Ascending aorta (tissue), 2 donors: ENCODE data around the gene DNAJC11. TPM values are rescaled to one million over a fixed set of nuclear protein-coding genes. Genes with fewer than 3 reads are reported as not detected.
A peak's percentile ranks its signal among the peaks of the same experiment; 100 is the strongest.

Experiments used
- DNase-seq, 2 donors: peaks; one replicate each; pipeline ENCODE4 v3.0.0-alpha.2; 2019; ENCODE audit warnings: low spot score in 2 of 2
- H3K27ac ChIP-seq, 2 donors: fragments of 200-600 bp; sonication (generic); one replicate each; pipeline ENCODE4 v1.5.1; 2016 to 2017; ENCODE audit warnings: mild to moderate bottlenecking in 1 of 2
- H3K27me3 ChIP-seq: fragments of 200-600 bp; sonication (generic); one replicate; pipeline ENCODE4 v1.5.1; 2017
- H3K36me3 ChIP-seq, 2 donors: fragments of 200-600 bp; sonication (generic); one replicate each; pipeline ENCODE4 v1.5.1; 2016
- H3K4me1 ChIP-seq, 2 donors: fragments of 200-600 bp; sonication (generic); one replicate each; pipeline ENCODE4 v1.5.1; 2016 to 2017; ENCODE audit warnings: mild to moderate bottlenecking in 1 of 2
- H3K4me3 ChIP-seq, 2 donors: fragments of 200-600 bp; sonication (generic); one replicate each; pipeline ENCODE4 v1.5.1; 2016 to 2017; ENCODE audit warnings: mild to moderate bottlenecking in 1 of 2
- H3K9me3 ChIP-seq, 2 donors: fragments of 200-600 bp; sonication (generic); one replicate each; pipeline ENCODE4 v1.5.1; 2016
- intact Hi-C: fragments of 100-400 bp; cut with DNase I; formaldehyde crosslinking; loops from one replicate; pipeline ENCODE4 v1.15.1; 2023
- total RNA-seq: library from RNA; depleted of rRNA; stranded (reverse); fragments of >200 nt; gene quantifications from one replicate; pipeline ENCODE4 v1.1.0, GENCODE V29; 2016
- TF ChIP-seq, protein P1 (sequence below), 3 experiments: fragments of 200-600 bp in 2 of 3; fragments of 450-650 bp in 1 of 3; sonication (generic) in 2 of 3; IDR thresholded peaks; one replicate each; pipeline ENCODE4 v1.5.1; 2016 to 2019; ENCODE audit warnings: antibody characterized with exemption in 3 of 3, mild to moderate bottlenecking in 1 of 3, moderate library complexity in 1 of 3

Gene DNAJC11
- total RNA-seq, 1 donor from 2014 or later: 12.9 TPM

DNA sequence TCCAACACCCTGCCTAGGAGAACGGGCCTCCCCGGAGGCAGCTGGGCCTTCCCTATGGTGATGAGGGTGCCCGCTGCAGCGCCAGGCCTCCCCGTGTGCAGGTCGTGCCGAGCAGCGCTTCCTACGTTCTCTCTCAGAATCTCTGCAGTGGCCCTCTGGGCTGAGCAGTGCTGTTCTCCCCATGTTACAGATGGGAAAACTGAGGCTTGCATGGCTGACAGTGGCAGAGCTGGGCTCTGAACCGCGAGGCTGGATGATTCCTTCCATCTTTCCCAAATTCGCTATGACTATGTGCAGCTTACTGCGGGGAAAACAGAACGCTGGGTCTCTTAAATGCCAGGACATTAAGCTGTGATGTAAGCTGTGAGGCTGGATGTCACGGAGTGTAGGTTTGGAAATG is 107.8 kb downstream of the DNAJC11 start:
- H3K4me3 ChIP-seq: no peak overlapping the region
- H3K27ac ChIP-seq: peak overlapping the region; percentile 22 to 86
- peaks cover 75 to 89% of the 10 kb centered on the region in 2 donors for H3K36me3 ChIP-seq
- H3K27me3 ChIP-seq: no peaks in the 10 kb centered on the region
- no peak for DNase-seq
- TF ChIP-seq, protein P1, sequence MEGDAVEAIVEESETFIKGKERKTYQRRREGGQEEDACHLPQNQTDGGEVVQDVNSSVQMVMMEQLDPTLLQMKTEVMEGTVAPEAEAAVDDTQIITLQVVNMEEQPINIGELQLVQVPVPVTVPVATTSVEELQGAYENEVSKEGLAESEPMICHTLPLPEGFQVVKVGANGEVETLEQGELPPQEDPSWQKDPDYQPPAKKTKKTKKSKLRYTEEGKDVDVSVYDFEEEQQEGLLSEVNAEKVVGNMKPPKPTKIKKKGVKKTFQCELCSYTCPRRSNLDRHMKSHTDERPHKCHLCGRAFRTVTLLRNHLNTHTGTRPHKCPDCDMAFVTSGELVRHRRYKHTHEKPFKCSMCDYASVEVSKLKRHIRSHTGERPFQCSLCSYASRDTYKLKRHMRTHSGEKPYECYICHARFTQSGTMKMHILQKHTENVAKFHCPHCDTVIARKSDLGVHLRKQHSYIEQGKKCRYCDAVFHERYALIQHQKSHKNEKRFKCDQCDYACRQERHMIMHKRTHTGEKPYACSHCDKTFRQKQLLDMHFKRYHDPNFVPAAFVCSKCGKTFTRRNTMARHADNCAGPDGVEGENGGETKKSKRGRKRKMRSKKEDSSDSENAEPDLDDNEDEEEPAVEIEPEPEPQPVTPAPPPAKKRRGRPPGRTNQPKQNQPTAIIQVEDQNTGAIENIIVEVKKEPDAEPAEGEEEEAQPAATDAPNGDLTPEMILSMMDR (IDR thresholded peaks at IDR 0.05): no peak
- H3K4me1 ChIP-seq: peaks cover 23 to 71% of the 10 kb centered on the region in 2 donors
- H3K9me3 ChIP-seq: no peaks in the 10 kb centered on the region
- intact Hi-C loops: loop anchor here (5.0 kb wide), 1 partner anchor 42 kb away; the partner anchor contains the start of gene NOL9

DNA sequence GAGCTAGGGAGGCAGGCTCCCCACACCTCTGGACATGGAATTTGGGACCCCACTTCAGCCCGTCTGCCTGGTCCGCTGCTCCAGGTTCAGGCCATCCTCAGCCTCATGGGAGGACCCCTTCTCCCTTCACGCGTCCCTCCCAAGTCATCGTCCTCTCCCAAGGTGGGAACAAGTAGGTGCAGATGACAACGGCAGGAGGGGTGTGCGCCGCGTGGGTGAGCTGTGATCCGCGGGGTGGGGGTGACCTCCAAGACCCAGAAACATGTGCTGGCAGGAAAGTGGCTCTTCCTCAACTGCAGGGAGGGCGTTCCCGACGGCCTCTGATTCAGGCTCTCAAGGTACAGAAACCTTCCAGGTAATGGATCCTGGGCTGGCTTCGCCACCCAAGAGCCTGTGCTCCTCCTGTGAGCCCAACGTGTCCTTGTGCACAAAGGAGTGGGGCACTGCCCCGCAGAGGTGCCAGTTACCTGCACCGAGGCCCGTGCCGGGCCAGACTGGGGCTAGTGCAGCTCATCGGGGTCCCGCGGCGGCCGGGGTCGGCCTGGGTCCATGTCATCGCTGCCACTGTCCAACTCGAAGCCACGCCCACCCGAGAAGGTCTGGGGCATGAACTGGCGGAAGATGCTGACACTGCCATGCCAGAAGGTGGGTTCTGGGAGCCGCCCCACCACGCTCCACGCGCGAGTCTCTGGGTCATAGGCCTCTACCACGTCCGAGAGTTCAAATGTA is 108.6 kb downstream of the DNAJC11 start:
- Histone ChIP-seq H3K4me1 (peaks cover 18 to 64% of the 10 kb centered on the region in 2 donors), H3K27ac (peak overlapping the region; percentile 82 to 86)

DNA sequence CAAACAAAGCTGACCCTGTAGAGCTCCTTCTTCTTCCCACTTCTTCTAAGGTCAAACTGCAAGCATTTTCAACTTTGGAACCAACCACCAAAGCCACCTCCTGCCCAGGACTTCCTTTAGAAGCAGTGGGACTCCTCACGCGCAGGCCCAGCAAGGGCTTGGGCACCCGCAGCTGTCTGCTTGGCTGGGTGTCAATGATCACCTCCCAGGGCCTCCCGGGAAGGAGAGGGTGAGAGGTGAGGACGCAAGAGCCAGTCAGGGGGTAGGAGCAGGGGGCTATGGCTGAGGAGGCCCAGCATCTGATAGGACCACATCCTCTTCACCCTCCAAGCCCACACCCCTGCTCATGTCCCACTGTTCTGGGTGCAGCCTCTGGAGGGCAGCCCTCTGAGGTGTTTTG is 109.2 kb downstream of the DNAJC11 start:
- Histone ChIP-seq H3K4me1 (peaks cover 18 to 62% of the 10 kb centered on the region in 2 donors), H3K27ac (peak overlapping the region; percentile 82 to 86), H3K9me3 (no peaks in the 10 kb centered on the region), H3K27me3 (no peaks in the 10 kb centered on the region), H3K36me3 (peaks cover 73 to 82% of the 10 kb centered on the region in 2 donors), H3K4me3 (peak overlapping the region in 1 of 2 donors; percentile 26)
- TF ChIP-seq, protein P1 (IDR thresholded peaks at IDR 0.05): no peak
- DNase-seq: no peak
- intact Hi-C loops: loop anchor here (5.0 kb wide), 1 partner anchor 40 kb away; the partner anchor contains the start of gene NOL9

More for the DNA sequence above, 108.6 kb downstream of the DNAJC11 start:
- intact Hi-C loops: loop anchor here (5.0 kb wide), 1 partner anchor 41 kb away; the partner anchor contains the start of gene NOL9
- no peak for DNase-seq
- Histone ChIP-seq H3K9me3 (no peaks in the 10 kb centered on the region), H3K4me3 (no peak overlapping the region), H3K27me3 (no peaks in the 10 kb centered on the region), H3K36me3 (peaks cover 75 to 87% of the 10 kb centered on the region in 2 donors)
- TF ChIP-seq, protein P1 (IDR thresholded peaks at IDR 0.05): no peak

DNA sequence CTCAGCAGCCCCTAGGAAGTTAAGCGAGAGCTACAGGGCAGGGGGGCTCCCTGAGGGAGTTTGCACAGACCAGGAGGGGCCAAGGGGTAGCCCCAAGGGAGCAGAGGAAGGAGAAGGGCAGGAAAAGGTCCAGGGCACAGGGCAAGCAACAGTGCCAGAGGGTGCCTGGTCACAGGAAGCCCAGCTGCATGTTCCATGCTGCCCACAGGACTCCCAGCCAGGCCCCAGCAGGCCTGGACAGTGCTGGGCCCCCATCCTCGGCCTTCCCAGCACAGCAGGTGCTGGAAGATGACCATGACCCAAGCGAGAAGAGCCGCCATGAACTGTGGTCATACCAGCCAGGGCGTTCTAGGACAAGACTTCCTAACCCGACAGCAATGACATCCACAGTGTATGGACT is 110.0 kb downstream of the DNAJC11 start:
- intact Hi-C loops: loop anchor here (5.0 kb wide), 1 partner anchor 39 kb away; the partner anchor contains the start of gene NOL9
- Histone ChIP-seq H3K27ac (peak overlapping the region; percentile 82 to 86), H3K9me3 (no peaks in the 10 kb centered on the region), H3K4me1 (peaks cover 18 to 61% of the 10 kb centered on the region in 2 donors), H3K36me3 (peaks cover 65 to 74% of the 10 kb centered on the region in 2 donors), H3K27me3 (no peaks in the 10 kb centered on the region), H3K4me3 (peak overlapping the region; percentile 8 to 26)
- TF ChIP-seq, protein P1 (IDR thresholded peaks at IDR 0.05): no peak
- no peak for DNase-seq

DNA sequence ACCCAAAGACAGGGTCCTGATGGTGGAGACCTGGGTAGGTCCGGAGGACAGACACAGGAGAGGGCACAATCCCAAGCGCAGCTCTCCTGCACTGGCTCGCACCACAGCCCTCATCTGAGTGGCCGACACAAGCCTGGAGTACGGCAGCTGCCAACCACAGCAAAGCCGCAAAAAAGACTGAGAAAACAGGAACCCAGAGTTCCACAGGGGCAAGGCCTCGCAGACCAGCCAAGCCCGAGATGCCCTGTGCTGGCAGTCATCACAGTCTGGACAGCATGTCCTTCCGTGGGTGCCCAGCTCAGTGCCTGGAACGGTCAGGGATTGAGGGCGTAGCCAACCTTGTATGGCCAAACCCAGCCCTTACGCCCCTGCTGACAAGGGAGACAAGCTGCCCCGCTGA is 110.4 kb downstream of the DNAJC11 start:
- peak overlapping the region; percentile 82 to 86 for H3K27ac ChIP-seq
- DNase-seq: peak; percentile 69 to 88
- peak overlapping the region; percentile 8 to 26 for H3K4me3 ChIP-seq
- H3K4me1 ChIP-seq: peaks cover 18 to 57% of the 10 kb centered on the region in 2 donors
- no peaks in the 10 kb centered on the region for H3K9me3 ChIP-seq
- TF ChIP-seq, protein P1 (IDR thresholded peaks at IDR 0.05): no peak
- intact Hi-C loops: loop anchor here (5.0 kb wide), 1 partner anchor 39 kb away; the partner anchor contains the start of gene NOL9
- no peaks in the 10 kb centered on the region for H3K27me3 ChIP-seq
- H3K36me3 ChIP-seq: peaks cover 64 to 69% of the 10 kb centered on the region in 2 donors
